Mesenteric fat pad (tissue), 1 donor: ENCODE measurements around the gene ALDH3B2. TPM values are rescaled to one million over a fixed set of nuclear protein-coding genes. Genes with fewer than 3 reads are reported as not detected.

ENCODE experiments used
- DNase-seq: peaks from one replicate; pipeline ENCODE4 v3.0.0-alpha.2; 2020; ENCODE audit warnings: low spot score
- total RNA-seq: library from RNA; stranded (reverse); fragmentation: NEBNext Ultra II Directional; extraction: Animal tissue kit (Norgen Biotek cat#: 25700); gene quantifications from one replicate; pipeline ENCODE4 v1.2.1, GENCODE V29; 2021
- donor health status: DM: yes; HTN: yes; CAD: no.

The ALDH3B2 gene
- total RNA-seq, 1 donor from 2014 or later, result not detected

DNA sequence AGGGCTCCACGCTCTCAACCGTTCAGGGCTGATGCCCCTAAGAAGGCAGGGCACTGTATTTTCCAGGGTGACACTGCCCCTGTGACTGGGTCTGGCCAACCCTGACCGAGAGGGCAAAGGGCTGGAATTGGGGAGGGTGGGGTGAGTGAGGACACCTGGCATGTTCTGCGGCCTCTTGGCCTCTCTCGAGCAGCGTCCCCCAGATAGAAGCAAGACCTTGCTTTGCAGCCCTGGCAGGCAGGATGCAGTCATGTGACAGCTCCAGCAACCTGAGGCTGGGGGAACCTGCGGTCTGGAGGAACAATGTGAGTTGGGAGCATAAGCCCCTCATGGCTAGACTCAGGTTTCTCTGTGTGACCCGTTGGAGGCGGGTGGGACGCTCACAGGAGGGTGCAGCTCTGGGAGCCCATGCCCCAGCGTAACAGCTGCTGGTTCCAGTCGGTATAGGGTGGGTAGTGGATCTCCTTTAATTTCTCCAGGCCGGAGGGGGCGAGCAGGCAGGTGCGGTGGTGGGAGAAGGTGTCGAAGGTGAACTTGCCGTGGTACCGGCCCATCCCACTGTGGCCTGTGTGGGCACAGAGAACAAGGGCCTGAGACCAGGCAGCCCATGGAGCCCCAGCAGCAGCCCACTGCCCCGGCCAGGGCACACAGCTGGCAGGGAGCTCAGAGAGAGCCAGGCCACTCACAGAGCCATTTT, 11.4 kb downstream of the ALDH3B2 start:
- DNase-seq, result peak; percentile 82

DNA sequence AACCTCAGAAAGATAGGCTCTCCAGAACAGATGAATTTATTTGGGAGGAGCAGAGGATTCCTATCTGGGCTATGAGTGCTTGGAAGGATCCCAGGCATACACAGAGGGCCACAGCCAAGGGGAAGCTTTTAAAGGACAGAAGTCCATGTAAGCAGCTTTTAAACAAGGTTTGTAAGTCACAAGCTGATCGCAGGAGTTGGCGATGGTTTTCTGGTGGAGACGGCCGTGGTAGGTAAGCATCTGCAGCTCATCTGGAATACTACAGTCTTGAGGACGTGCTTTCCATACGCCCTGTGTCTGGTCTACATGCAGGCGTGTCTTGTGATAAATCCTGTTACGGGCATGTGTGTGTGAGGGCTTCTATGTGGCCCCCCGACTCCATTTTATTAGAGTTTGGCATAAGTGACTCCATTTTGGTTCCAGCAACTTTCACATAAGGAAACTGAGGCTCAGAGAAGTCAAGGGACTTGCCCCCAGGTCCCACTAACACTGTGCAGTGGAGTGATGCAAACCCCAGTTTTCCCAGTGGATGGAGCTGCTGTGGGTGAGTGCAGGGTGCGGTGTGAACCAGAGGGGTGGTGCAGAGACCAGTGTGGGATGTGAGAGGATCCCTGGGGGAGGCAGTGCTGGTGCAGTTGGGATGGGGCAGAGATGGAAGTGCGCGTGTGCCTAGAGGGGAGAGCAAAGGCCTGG, 12.1 kb downstream of the ALDH3B2 start:
- peak; percentile 71 for DNase-seq

DNA sequence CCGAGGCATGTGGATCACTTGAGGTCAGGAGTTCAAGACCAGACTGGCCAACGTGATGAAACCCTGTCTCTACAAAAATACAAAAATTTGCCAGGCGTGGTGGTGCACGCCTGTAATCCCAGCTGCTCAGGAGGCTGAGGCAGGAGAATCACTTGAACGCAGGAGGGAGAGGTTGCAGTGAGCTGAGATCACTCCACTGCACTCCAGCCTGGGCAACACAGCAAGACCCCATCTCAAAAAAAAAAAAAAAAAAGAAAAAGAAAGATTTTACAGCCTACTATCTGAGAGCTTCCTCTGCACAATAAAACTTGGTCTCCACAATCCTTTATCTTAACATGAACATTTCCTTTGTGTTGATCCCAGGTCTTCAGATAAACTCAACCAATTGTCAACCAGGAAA, 13.7 kb downstream of the ALDH3B2 start:
- DNase-seq, result peak; percentile 45

DNA sequence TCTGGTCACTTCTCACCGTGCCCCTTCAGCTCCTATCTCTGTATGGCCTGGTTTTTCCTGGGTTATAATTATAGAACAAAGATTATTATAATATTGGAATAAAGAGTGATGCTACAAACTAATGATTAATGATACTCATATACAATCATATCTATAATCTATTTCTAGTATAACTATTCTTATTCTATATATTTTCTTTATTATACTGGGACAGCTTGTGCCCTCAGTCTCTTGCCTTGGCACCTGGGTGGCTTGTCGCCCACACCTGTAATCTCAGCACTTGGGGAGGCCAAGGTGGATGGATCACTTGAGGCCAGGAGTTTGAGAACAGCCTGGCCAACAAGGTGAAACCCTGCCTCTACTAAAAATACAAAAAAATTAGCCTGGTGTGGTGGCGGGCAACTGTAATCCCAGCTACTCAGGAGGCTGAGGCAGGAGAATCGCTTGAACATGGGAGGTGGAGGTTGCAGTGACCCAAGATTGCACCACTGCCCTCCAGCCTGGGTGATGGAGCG, 14.7 kb downstream of the ALDH3B2 start:
- DNase-seq, result peak; percentile 57

DNA sequence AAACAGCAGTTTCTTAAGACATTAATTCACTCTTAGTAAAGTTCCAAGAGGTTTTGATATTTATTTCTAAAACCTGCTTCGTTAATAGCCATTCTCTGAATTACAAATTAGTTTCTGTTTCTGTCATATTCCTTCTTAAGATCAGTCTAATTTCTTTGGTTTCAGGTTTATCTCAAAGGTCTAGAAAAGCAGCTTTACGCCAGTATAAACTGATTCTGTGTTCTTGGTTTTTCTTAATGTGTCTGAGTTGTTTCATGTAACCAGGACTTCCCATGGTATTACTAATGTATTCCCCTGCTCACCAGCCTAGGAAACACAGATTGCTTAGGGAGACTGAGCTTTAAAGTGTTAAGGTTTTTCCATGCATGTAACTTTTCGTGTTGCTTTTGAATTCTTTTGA, 17.1 kb downstream of the ALDH3B2 start:
- DNase-seq, result no peak

DNA sequence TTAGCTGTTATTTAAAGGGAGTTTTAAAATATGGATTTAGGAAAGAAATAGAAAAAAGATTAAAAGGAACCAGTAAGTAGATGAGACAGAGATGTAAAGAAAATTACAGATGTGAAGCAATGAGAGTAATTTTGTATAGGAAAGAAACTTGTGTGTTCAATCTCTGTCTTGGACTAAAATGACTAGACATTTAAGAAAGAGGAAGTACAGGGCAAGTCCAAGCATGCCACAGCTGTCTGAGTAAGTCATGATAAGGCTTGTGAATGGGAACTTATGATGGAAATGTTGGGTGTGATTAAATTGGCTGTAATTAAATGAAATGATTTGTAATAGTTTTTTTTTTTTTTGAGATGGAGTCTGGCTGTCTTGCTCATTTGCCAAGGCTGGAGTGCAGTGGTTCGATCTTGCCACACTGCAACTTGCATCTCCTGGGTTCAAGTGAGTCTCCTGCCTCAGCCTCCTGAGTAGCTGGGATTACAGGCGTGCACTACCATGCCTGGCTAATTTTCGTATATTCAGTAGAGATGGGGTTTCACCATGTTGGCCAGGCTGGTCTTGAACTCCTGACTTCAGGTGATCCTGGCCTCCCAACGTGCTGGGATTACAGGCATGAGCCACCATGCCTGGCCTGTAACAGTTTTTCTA, 18.0 kb downstream of the ALDH3B2 start:
- peak; percentile 22 for DNase-seq

DNA sequence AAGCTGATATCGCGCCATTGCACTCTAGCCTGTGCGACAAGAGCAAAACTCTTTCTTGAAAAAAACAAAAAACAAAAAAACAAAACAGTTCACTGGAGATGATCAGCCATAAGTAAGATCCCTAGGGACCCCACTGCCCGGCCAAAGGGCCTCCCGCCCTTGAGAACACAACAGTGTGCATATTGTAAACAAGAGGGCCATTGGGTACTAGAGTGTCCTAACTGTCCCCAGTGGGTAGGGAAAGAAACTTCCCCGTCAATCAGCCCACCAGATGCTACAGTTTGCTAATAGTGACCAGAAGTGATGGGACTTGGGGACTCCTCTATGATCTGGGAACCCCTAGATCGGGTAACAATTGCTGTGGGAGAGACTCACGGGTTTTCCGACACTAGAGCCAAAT, 20.2 kb downstream of the ALDH3B2 start:
- no peak for DNase-seq

DNA sequence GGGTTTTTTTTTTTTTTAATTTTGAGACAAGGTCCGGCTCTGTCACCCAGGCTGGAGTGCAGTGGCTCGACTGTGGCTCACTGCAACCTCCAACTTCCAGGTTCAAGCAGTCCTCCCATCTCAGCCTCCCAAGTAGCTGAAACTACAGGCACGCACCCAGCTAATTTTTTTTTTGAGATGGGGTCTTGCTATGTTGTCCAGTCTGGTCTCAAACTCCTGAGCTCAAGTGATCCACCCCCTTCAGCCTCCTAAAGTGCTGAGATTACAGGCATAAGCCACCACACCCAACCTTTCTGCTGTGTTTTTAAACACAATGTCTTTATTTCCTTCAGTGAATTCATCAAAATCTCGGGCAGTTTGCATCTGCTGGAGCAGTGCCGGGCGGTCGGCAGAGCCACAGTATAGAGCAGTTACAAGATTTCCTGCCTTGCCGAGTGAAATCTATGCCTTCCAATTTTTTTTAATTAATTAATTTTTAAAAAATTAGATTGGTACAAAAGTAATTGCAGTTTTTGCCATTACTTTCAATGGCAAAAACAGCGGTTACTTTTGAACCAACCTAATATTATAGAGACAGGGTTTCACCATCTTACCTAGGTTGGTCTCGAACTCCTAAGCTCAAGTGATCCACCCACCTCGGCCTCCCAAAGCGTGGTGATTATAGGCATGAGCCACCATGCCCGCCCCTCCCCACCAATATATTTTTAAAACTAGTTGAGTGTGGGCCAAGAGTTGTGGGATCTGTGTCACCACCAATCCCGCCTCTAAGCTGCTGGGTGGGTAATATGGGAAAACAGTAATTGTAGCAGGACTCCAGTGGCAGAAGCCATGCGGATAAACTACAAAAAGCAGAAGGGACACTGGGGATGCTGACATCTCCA, 21.2 kb downstream of the ALDH3B2 start:
- peak; percentile 14 for DNase-seq

DNA sequence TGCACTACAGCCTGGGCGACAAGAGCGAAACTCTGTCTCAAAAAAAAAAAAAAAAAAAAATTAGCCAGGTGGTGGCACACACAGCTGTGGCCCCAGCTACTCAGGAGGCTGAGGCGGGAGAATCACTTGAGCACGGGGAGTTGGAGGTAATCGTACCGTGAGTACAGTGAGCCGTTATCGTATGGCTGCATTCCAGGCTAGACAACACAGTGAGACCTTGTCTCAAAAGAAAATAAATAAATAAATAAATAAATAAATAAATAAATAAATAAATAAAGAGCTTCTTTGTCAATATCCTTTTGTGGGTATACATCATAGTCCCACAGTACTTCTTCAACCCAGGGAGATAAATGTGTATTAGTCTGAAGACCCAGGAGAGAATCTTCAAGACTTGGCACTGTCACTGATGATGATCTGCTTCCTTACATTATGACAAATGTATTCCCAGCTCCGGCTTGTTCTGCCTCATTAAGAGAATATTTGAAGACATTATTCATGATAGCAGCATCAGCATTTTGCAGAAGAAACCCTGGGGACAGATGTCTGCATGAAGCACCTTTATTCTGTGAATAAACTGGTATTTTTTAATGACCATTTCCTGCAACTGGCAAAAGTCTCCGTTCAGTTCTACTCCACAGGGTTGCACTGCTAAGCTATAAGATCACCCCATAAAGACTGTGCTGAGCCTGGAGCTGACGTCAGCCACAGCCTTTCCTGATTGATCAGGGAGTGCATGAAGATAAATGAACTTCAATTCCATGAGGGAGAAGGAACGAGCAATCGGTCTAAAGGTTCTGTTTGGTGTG, 22.2 kb downstream of the ALDH3B2 start:
- DNase-seq, result peak; percentile 5

DNA sequence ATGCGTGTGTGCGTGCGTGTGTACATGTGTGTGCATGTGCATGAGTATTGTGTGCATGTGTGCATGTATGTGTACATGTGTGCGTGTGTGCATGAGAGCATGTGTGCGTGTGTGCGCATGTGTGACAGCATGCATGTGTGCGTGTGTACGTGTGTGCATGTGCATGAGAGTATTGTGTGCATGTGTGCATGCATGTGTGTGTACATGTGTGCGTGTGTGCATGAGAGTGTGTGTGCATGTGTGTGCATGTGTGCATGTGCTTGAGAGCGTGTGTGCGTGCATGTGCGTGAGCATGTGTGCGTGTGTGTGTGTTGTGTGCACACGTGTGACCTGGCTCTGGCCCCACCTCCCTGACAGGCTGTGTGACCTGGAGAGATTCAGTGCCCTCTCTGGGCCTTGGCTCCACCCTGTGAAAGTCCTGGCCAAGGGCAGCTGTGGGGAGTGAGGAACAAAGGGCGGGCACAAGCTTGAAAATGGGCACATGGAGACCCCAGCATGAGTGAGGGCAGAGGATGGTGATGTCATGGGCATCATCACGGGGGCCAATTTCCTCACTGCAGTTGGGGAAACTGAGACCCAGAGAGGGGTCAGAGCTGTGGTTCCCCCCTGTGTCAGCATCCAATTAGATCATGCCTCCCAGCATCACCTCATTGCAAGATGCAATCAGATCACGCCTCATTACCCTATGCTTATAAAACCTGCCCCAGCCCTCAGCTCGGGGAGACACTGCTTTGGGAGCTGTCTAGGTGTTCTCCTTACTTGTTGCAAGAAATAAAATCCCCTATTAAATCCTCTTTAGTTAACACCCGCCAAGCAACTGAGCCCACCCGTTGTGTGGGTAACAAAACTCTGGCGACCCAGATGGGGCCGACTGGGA, 24.6 kb downstream of the ALDH3B2 start:
- DNase-seq, result no peak

DNA sequence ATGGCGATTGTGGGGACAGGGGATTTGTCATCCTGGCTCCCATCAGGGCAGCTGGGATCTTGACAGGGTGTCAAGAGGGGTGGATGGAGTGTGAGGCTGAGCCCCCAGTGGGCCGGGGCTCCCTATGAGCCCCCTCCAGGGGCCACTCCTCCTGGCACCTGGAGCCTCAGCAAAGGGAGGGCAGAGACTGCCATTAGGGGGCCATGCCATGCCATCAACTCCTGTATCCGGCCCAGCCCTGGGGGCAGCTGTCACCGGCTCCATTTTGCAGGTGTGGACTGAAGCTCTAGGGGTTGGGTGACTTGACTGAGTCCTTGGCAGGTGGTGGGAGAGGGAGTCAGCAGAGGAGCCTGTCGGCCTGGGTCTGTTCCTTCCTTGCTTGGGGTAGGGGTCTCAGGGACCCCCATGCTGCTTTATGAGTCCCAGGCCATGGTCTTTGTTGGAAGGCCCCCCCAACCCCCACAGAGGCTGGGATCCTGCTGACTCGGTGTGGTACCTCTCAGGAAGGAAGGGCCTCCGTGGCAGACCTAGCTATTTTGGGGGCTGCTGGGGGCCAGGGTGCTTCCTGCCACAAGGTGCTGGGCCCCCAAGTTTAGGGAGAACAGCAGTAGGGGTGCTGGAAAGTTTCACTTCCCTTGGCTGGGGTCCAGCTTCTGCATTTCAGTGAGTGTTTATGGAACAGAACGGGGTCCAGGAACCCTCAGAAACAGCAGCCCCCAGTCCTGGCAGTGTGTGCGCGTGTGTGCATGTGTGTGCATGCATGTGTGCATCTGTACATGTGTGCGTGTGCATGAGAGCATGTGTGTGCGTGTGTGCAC, 25.4 kb downstream of the ALDH3B2 start:
- DNase-seq, result no peak

DNA sequence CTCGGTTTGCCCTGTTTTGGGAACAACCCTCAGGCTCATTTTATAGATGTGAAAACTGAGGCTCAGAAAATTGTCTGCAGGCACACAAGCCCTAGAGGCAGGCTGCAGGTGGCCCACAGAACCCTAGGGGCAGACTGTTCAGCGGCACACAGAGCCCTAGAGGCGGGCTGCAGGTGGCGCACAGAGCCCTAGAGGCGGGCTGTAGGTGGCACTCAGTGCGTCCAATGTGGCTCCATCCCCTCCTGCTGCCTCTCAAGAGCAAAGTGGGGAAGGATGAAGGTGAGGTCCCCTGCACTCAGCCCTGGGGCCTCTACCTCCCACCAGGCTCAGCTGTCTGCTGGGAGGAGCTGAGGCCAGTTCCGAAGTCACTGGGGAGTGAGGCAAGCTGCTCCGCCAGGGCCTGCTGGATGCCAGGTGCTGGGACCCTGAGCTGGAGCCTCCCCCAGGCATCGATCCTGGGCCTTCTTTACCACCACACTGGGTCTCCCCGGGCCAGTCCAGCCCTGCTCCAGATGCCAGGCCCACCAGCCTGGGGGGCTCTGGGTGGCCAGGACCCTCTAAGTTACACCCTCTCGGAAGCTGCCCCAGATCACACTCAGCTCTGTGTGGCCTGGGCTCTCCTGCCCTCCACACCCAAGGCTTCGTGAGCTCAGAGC, 26.2 kb downstream of the ALDH3B2 start:
- no peak for DNase-seq

DNA sequence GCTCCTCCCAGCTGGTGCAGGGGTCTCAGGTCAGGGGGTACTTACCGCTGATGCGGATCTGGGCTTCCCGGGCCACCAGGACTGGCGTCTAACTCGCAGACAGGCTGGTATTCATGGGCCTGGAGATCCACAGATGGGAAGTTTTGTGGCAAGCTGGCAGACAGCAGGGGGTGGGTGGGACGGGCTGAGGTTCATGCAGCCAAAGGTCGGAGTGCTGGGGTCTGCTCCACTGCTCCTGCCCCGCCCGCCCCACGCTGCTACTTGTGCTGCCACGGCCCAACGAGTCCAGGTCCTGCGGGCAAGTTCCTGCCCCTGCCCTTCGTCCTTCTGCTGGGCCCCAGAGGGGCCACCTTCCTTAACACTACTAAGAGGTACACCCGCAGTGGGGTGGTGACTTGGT, 27.0 kb downstream of the ALDH3B2 start:
- no peak for DNase-seq

DNA sequence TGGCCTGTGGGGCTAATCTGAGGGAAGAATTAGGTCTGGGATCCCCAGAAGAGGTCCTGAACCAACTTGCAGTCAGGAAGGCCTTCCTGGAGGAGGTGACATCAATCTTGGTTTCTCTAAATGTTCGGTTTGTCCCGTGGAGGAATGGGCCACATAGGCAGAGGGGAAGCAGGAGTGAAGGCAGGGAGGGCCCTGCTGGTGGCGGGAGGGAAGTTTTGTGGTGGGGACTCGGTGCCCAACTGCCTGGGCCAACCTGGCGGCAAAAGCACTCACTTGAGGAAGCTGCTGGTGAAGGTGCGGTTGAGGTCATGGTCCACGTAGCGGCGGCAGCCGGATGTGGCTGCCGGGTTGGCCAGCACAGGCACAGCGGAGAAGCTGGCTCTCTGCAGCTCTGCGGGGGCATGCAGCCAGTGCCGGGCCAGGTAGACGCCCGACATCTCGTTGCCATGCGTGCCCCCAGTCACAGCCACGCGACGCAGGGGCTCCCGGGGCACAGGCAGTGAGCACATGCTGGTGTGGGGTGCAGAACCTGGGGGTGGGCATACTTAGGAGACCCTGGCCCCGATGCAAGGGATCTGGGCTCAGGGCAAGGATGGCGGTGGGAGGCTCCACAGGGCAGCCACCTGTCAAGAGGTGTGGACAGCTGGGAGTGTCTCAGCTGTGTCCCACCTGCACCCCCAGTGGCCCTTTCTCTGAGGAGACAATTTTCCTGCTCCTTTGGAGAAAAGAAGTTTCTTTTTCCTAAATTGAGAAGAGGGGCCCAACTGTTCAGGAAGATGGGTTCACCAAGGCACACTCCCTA, 27.7 kb downstream of the ALDH3B2 start:
- no peak for DNase-seq

DNA sequence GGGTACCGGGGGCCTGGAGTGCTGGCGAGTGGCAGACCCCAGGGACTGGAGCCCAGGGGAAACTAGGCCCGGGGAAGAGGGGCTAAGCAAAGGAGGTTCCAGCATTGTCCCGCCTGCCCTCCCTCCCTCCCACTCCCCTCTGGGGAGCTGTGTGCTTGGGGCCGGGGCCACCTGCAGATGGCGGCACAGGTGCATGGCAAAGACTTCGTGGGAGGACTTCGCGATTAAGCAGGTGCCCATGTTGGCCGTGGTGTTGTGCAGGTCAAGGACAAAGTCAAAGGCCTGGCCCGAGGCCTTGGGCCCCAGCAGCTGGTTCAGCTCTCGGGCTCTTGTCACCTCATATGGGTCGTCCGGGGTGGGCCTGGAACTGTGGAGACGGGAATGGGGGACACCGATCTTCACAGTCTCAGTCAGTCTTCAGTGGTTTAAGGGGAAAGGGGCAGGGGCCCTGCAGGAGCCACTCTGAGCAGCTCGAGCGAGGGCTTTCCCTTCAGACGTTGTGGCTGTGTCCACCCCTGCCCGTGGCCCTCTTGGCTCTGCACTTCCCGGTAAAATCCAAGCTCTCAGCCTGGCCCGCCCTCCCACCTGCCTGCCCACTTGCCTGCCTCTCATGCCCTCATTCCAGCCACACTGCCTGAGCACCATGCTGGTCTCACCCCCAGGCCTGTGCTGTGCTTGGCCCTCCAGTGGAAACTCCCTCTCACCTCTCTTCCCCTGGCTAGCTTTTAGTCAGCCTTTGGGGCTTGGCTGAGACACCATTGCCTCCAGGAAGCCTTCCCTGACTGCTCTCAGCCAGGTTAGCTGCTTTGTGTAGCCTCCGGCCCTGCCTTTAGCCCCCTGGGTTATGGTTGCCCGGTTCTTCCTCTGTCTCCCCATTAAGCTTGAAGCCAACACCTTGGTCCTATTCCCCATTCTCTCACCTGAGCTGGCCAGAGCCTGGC, 28.6 kb downstream of the ALDH3B2 start:
- no peak for DNase-seq
